T follicular helper cell (primary cell): ENCODE measurements around the gene ZNF467.

Experiments
- DNase-seq: peaks from one replicate; pipeline ENCODE4 v3.0.0-alpha.2; 2020; ENCODE audit warnings: low read depth
- total RNA-seq, 2 experiments: gene quantifications; one replicate each; lab custom pipeline; 2026; lab: John Stamatoyannopoulos, UW

Gene ZNF467
- total RNA-seq: 0.09 to 1.8 reads per million in 2 experiments

- peak; percentile 53 for DNase-seq
Measured at GRCh38 chr7:149773446-149774236, at the start of gene ZNF467. TSS of gene ZNF467 (minus strand) at chr7:149773588. CDS start at chr7:149771032, 2,556 bp downstream.

- DNase-seq: no peak
Measured at GRCh38 chr7:149822353-149822943, 49.1 kb upstream of the ZNF467 start.

GRCh38 chr7:149821191-149822148, 48.1 kb upstream of the ZNF467 start:
- DNase-seq: no peak

GRCh38 chr7:149820622-149821190, 47.3 kb upstream of the ZNF467 start:
- DNase-seq: no peak

GRCh38 chr7:149819961-149820340, 46.6 kb upstream of the ZNF467 start:
- no peak for DNase-seq

- no peak for DNase-seq
Measured at GRCh38 chr7:149819141-149819960, 46.0 kb upstream of the ZNF467 start.

- DNase-seq: no peak
Measured at GRCh38 chr7:149818536-149818840, 45.1 kb upstream of the ZNF467 start.

- no peak for DNase-seq
Measured at GRCh38 chr7:149817836-149818535, 44.6 kb upstream of the ZNF467 start.

GRCh38 chr7:149817301-149817771, 43.9 kb upstream of the ZNF467 start:
- DNase-seq: no peak

- no peak for DNase-seq
Measured at GRCh38 chr7:149816794-149817193, 43.4 kb upstream of the ZNF467 start.

GRCh38 chr7:149816267-149816751, 42.9 kb upstream of the ZNF467 start:
- no peak for DNase-seq

GRCh38 chr7:149815661-149816266, 42.4 kb upstream of the ZNF467 start:
- DNase-seq: no peak

- DNase-seq: no peak
Measured at GRCh38 chr7:149815121-149815520, 41.7 kb upstream of the ZNF467 start.

- DNase-seq: no peak
Measured at GRCh38 chr7:149814494-149814893, 41.1 kb upstream of the ZNF467 start.

GRCh38 chr7:149813254-149814035, 40.1 kb upstream of the ZNF467 start:
- DNase-seq: no peak

GRCh38 chr7:149811831-149812490, 38.6 kb upstream of the ZNF467 start:
- DNase-seq: no peak

- no peak for DNase-seq
Measured at GRCh38 chr7:149811221-149811620, 37.8 kb upstream of the ZNF467 start.

- DNase-seq: no peak
Measured at GRCh38 chr7:149809215-149809614, 35.8 kb upstream of the ZNF467 start.

- DNase-seq: no peak
Measured at GRCh38 chr7:149808311-149808710, 34.9 kb upstream of the ZNF467 start.
